ENCODE measurements around the gene EIF4E1B.
A peak's percentile ranks its signal among the peaks of the same experiment; 100 is the strongest.

EIF4E1B gene

GRCh38 chr5:176647843-176648473 lies 17.5 kb downstream of the EIF4E1B start:
- no peak for DNase-seq

- DNase-seq: no peak
Measured at GRCh38 chr5:176648474-176649194, 18.2 kb downstream of the EIF4E1B start.

- DNase-seq: no peak
Measured at GRCh38 chr5:176650354-176650884, 19.9 kb downstream of the EIF4E1B start.

GRCh38 chr5:176651472-176651980 lies 21.1 kb downstream of the EIF4E1B start:
- no peak for DNase-seq

GRCh38 chr5:176652136-176652535 lies 21.7 kb downstream of the EIF4E1B start:
- DNase-seq: no peak

GRCh38 chr5:176653401-176654385 lies 23.2 kb downstream of the EIF4E1B start:
- no peak for DNase-seq

- DNase-seq: no peak
Measured at GRCh38 chr5:176654856-176655255, 24.4 kb downstream of the EIF4E1B start.

- no peak for DNase-seq
Measured at GRCh38 chr5:176656467-176656990, 26.1 kb downstream of the EIF4E1B start.

GRCh38 chr5:176658007-176658599 lies 27.6 kb downstream of the EIF4E1B start:
- DNase-seq: peak; percentile 20 to 30

GRCh38 chr5:176658817-176659511 lies 28.5 kb downstream of the EIF4E1B start:
- no peak for DNase-seq

GRCh38 chr5:176659512-176659839 lies 29.0 kb downstream of the EIF4E1B start:
- DNase-seq: no peak

GRCh38 chr5:176659860-176660461 lies 29.5 kb downstream of the EIF4E1B start:
- DNase-seq: no peak

- DNase-seq: no peak
Measured at GRCh38 chr5:176660530-176660859, 30.0 kb downstream of the EIF4E1B start.

GRCh38 chr5:176660860-176661641 lies 30.6 kb downstream of the EIF4E1B start:
- DNase-seq: peak; percentile 17 to 41

GRCh38 chr5:176661676-176662075 lies 31.2 kb downstream of the EIF4E1B start:
- DNase-seq: no peak

- DNase-seq: no peak
Measured at GRCh38 chr5:176662371-176663333, 32.2 kb downstream of the EIF4E1B start.

- DNase-seq: no peak
Measured at GRCh38 chr5:176663566-176663965, 33.1 kb downstream of the EIF4E1B start.

- no peak for DNase-seq
Measured at GRCh38 chr5:176664479-176664878, 34.0 kb downstream of the EIF4E1B start.

GRCh38 chr5:176664886-176665285 lies 34.4 kb downstream of the EIF4E1B start:
- DNase-seq: no peak

Data from NCI-H1930 (cell line).